GM12892 (cell line): Measurements from ENCODE around the gene GNAL.

Experiments
- POLR2A ChIP-seq: IDR thresholded peaks from 2 replicates; pipeline ENCODE4 v1.6.1; 2011; ENCODE audit warnings: low read depth, low read length, control low read depth
- POLR2AphosphoS5 ChIP-seq: IDR thresholded peaks from 2 replicates; pipeline ENCODE4 v1.6.1; 2011; ENCODE audit warnings: low read depth, low read length, control low read depth

- TF ChIP-seq POLR2A = no peak
- no peak for TF ChIP-seq POLR2AphosphoS5
Observed at GRCh38 chr18:11866329-11866728, 177.3 kb downstream of the GNAL start.
